Activated effector memory CD4-positive, alpha-beta T cell treated with anti-CD3 and anti-CD28 coated beads, Interleukin-2, amount 50 U/mL, for 16 hours (primary cell): ENCODE data around the gene MYO1A.
"Not testable (repeated sequence)": the region's sequence is repeated elsewhere in the genome, so short reads cannot be mapped to it uniquely, and the experiment has no call there.

ENCODE experiments used
- DNase-seq: peaks from one replicate; pipeline ENCODE4 v3.0.0-alpha.2; 2020

Gene MYO1A

DNA sequence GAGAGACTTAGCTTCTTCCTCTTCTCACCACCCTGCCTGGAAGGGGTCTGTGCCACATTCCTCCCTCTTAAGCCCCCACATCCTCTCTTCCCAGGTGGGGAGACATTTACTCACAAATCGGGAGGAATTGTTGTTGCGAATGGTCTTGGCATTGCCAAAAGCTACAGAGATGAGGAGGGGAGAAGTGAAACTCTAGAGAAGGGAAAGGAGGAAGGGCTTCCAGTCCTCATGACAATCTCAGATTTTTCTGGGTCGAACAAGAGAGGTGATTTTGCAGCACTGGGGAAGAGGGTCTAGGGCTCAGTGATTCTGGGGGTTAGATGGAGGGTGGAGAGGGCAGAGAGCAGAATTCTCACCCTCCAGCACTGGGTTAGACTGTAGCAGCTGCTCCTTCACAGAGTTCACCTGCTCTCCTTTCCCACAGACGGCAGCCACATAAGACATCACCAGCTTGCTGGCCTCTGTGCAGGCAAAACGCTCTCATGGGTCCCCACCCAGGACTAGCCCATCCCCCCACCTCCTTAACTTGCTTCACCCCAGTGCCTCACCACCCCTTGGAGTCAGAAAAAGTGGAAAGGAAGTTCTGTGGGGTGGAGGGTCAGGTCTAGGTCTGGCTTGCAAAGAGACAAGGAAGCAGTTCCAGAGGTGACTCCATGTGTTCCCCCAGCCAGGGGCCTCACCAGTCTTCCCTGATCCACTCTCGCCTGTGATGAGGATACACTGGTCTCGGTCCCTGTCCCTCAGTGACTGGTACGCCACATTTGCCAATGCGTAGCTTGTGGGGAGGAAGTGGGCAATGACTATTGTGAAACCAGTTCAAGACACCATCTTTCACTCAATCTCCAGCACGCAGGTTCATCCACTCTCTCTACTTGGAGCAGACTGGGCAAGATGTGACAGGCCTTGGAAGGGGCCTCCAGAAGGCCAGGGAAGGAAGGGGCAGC, 2.7 kb downstream of the MYO1A start:
- DNase-seq: no peak

DNA sequence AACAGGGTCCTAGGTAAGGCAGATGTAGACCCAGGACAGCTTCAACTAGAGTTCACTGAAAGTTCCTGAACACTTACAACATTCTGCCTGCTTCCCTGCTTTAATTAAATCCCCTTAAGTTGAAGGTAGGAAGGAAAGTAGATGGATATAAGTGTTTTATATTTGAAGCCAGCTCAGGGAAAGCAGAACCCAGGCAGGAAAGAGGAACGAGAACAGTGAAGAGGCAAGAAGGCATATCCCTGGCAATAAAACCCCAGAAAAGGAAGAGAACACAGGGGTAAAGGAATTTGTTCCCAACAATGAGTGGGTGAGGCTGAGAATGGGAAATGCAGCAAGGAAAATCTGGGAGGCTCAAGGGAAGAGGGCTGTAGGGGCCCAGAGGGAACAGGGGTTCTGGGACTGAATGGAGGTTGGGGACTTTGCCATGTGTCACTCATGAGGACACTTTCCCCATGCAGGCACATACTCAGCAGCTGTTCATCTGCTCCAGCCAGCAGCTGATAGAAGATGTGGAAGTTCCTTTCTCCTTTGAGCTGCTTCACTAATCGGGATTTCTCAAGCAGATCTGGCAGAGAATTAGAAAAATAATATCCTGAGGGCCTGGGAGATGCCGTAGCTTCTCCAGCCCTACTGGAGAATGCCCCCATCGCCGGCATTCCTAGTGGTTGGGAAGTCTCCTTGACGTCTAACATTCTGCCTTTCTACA, 3.7 kb downstream of the MYO1A start:
- DNase-seq: no peak

- DNase-seq: no peak
Observed at GRCh38 chr12:57044889-57045288, 5.0 kb downstream of the MYO1A start.

DNA sequence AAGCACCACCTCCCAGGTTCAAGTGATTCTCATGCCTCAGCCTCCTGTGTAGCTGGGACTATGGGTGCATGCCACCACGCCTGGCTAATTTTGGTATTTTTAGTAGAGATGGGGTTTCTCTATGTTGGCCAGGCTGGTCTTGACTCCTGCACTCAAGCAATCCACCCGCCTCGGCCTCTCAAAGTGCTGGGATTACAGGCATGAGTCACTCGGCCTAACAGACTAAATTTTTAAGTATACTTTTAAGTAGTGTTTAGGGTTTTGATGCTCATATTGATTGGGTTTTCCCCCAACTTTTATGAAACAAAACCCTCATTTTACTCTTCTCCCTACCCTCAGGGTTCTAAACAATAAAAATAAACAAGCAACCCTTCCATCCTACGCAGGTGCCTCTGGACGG, 5.5 kb downstream of the MYO1A start:
- no peak for DNase-seq

GRCh38 chr12:57042695-57043094, 7.2 kb downstream of the MYO1A start:
- no peak for DNase-seq

- no peak for DNase-seq
Observed at GRCh38 chr12:57040750-57041149, 9.2 kb downstream of the MYO1A start.

DNA sequence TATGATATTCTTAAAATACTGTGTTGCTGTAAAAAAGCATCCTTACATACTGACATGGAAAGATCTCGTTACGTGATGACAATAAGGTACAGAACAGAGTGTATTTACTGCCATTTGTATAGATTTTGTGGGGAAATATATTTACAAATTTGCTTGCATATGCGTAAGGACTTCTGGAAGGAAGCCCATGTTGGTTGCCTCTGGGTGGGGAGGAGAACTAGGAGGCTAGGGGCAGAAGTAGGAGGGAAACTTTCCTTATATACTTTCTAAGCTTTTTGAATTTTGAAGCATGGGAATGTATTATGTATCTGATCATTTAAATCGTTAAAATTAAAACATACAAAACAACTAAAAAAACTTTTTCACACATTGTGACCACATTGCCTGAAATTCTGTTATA, 9.7 kb downstream of the MYO1A start:
- no peak for DNase-seq

- no peak for DNase-seq
Observed at GRCh38 chr12:57039016-57039798, 10.7 kb downstream of the MYO1A start.

- no peak for DNase-seq
Observed at GRCh38 chr12:57037264-57037663, 12.7 kb downstream of the MYO1A start.

DNA sequence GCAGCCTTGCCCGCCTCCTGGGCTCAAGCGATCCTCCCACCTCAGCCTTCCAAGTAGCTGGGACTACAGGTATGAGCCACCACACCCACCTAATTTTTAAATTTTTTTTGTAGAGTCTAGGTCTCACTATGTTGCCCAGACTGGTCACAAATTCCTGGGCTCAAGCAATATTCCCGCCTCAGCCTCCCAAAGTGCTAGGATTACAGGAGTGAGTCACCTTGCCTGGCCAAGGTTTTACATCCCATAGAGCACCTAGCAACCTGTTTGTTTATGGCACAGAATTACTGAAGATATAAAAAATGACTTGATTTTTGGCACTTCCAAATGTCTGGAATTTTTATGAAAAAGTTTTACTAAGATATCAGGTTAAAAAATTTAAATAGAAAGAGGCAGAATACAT, 16.5 kb downstream of the MYO1A start:
- no peak for DNase-seq

GRCh38 chr12:57031789-57032188, 18.1 kb downstream of the MYO1A start:
- no peak for DNase-seq

- no peak for DNase-seq
Observed at GRCh38 chr12:57031138-57031725, 18.7 kb downstream of the MYO1A start.

- no peak for DNase-seq
Observed at GRCh38 chr12:57029457-57029856, 20.5 kb downstream of the MYO1A start.

DNA sequence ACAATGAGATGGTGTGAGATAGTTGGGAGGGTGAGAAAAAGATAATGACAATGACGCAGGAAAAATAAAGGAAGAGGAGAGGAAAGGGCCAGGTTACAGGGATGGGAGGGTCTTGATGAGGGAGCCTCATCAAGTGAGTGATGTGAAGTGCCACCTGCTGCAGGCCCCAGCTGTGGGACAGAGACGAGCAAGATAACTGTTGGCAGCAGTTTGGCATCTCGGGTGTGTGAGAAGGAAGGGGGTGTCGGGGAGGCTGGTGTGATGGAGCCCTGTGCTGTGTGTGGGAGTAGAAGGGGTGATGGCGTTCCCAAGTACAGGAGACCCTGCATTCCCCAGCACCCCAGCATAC, 22.1 kb downstream of the MYO1A start:
- DNase-seq: no peak

GRCh38 chr12:57027011-57027804, 22.7 kb downstream of the MYO1A start:
- DNase-seq: no peak

- DNase-seq: no peak
Observed at GRCh38 chr12:57025196-57025595, 24.7 kb downstream of the MYO1A start.

GRCh38 chr12:57022324-57022723, 27.6 kb downstream of the MYO1A start:
- DNase-seq: not testable (repeated sequence)

- DNase-seq: no peak
Observed at GRCh38 chr12:57019983-57020719, 29.8 kb downstream of the MYO1A start.

DNA sequence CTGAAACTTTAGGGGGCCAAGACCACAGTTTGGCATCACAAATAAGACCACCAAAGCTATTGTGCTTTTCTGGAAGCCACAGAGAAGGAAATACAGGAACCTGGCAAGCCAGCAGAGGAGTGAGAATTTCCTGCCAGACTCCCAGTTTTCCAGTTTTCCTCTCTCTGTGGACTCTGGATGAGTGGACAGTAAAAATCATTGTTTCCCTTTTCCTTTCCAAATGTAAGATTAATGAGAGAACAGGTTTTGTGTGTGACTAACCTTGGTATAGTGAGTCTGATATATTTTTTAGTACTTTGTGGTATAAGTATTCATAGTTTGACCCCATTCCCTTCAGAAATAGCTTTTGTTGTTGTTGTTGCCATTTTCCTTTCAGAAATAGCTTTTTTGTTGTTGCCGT, 31.0 kb downstream of the MYO1A start:
- no peak for DNase-seq

DNA sequence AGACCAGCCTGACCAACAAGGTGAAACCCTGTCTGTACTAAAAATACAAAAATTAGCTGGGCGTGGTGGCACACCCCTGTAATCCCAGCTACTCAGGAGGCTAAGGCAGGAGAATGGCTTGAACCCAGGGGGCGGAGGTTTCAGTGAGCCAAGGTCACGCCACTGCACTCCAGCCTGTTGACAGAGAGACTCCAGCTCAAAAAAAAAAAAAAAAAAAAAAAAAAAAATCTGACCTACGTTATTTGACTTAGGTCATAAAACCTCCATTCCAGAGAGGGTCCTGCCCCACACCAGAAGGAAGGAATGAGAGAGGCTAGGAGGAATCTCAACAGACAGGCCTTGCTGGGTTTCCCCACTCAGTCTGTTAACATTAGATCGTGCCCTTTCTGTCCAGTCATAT, 31.6 kb downstream of the MYO1A start:
- DNase-seq: not testable (repeated sequence)

DNA sequence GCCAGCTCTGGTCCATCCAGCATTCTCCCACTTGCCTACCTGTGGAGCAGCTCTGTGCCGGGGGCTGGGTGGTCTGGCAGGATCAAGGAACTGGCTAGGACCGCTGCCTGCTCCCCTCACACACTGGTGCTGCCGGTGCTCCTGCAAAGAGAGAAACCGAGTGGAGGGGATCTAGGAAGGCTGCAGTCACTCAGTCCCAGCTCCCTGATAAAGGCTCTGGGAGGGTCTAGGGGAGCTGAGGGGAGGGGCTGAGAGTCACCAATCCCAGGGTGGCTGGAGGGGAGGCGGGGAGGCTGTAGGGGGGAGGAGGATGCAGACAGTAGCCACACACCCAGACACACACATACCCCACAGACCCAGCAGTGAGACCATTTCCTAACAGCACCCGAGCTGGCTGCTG, 33.6 kb downstream of the MYO1A start, which contains the start of gene TAC3:
Gene TAC3 (minus strand): TSS at position 182 of the 400 bp plus-strand sequence. CDS start 732 bp downstream, outside the sequence.
- DNase-seq: no peak
